K562 (cell line): ENCODE results near the gene TMEM87A. TPM values are rescaled to one million over a fixed set of nuclear protein-coding genes. Genes with fewer than 3 reads are reported as not detected.

Source experiments
- COPS2 ChIP-seq: fragments of 450-650 bp; conservative IDR thresholded peaks from 2 replicates; pipeline ENCODE4 v1.6.1; 2016; ENCODE audit warnings: mild to moderate bottlenecking, moderate library complexity
- EHMT2 ChIP-seq: fragments of 450-650 bp; IDR thresholded peaks from 2 replicates; pipeline ENCODE4 v1.6.1; 2018; ENCODE audit warnings: antibody characterized with exemption
- GTF2F1 ChIP-seq: IDR thresholded peaks from 2 replicates; pipeline ENCODE4 v1.6.1; 2011; ENCODE audit warnings: low read depth, low read length, improper control_type of control experiment
- HDAC6 ChIP-seq: IDR thresholded peaks from 2 replicates; pipeline ENCODE4 v1.6.1; 2012; ENCODE audit warnings: low read depth, mild to moderate bottlenecking, control low read depth, inconsistent platforms, low read length, moderate library complexity
- HNRNPLL ChIP-seq: fragments of 200-400 bp; formaldehyde crosslinking; IDR thresholded peaks from 2 replicates; pipeline ENCODE4 v1.6.1; 2017; ENCODE audit warnings: low read length, low read depth, mild to moderate bottlenecking; ENCODE audit not compliant: poor library complexity, severe bottlenecking
- MEF2D ChIP-seq: conservative IDR thresholded peaks from 2 replicates; pipeline ENCODE4 v1.6.1; 2016; ENCODE audit warnings: low read depth, missing genetic modification characterization, missing compliant biosample characterization
- SIN3B ChIP-seq: fragments of 450-650 bp; IDR thresholded peaks from 2 replicates; pipeline ENCODE4 v1.6.1; 2017; ENCODE audit warnings: low read depth, mild to moderate bottlenecking, moderate library complexity
- YY1 ChIP-seq, 3 experiments: IDR thresholded peaks; 2 replicates each; pipeline ENCODE4 v1.6.1; 2011; ENCODE audit warnings: low read length in 2 of 3, mild to moderate bottlenecking in 2 of 3, moderate library complexity in 2 of 3, borderline replicate concordance in 1 of 3, control low read depth in 1 of 3, low read depth in 1 of 3; ENCODE audit not compliant: insufficient read depth in 3 of 3, insufficient replicate concordance in 2 of 3, control insufficient read depth in 1 of 3, insufficient read length in 1 of 3; ENCODE audit errors: extremely low read depth in 1 of 3
- ZBTB7A ChIP-seq: IDR thresholded peaks from 2 replicates; pipeline ENCODE4 v1.6.1; 2011; ENCODE audit warnings: low read depth, mild to moderate bottlenecking, low read length, moderate library complexity, borderline replicate concordance; ENCODE audit not compliant: control insufficient read depth
- ZNF551 ChIP-seq: fragments of 250-450 bp; sonication (Bioruptor Pico); IDR thresholded peaks from 2 replicates; pipeline ENCODE4 v1.5.0; 2021; ENCODE audit warnings: mild to moderate bottlenecking, moderate library complexity
- polyA plus RNA-seq, 8 experiments: library from polyadenylated mRNA; depleted of rRNA in 4 of 8; stranded (reverse) in 5 of 8; unstranded in 3 of 8; fragments of >200 nt; fragmentation: Nextera tagmentation in 2 of 8; fragmentation: Illumina TruSeq in 1 of 8; extraction: Ambion mirVana in 2 of 8; extraction: Trizol in 1 of 8; gene quantifications; 2 replicates each; pipeline versions ENCODE4 v1.2.1 to v1.2.3, GENCODE V29; 2011 to 2014; ENCODE audit warnings: inconsistent platforms in 1 of 8, missing spikeins in 1 of 8
- total RNA-seq, 7 experiments: library from RNA; depleted of rRNA in 6 of 7; stranded (reverse); fragments of >200 nt in 6 of 7; fragmentation: Illumina TruSeq in 2 of 7; extraction: Trizol in 2 of 7; gene quantifications; 2 replicates each; pipeline versions ENCODE4 v1.2.1 to v1.2.3, GENCODE V29; 2011 to 2021; ENCODE audit warnings: low replicate concordance in 1 of 7
- TF ChIP-seq, protein P1 (sequence below): fragments of 250-450 bp; sonication (Bioruptor Pico); IDR thresholded peaks from 2 replicates; pipeline ENCODE4 v1.4.0; 2020; ENCODE audit warnings: mild to moderate bottlenecking
- TF ChIP-seq, protein P2 (sequence below): fragments of 200-800 bp; sonication (Bioruptor generic); IDR thresholded peaks from 2 replicates; pipeline ENCODE4 v1.6.1; 2017; ENCODE audit warnings: missing genetic modification characterization, missing compliant biosample characterization

The TMEM87A gene
- total and polyA plus RNA-seq, 9 of the 15 experiments (the other 6 are each of a cell fraction or from before 2014, with no cell fraction given): 16.6 to 43.3 (median 29.6) TPM

DNA sequence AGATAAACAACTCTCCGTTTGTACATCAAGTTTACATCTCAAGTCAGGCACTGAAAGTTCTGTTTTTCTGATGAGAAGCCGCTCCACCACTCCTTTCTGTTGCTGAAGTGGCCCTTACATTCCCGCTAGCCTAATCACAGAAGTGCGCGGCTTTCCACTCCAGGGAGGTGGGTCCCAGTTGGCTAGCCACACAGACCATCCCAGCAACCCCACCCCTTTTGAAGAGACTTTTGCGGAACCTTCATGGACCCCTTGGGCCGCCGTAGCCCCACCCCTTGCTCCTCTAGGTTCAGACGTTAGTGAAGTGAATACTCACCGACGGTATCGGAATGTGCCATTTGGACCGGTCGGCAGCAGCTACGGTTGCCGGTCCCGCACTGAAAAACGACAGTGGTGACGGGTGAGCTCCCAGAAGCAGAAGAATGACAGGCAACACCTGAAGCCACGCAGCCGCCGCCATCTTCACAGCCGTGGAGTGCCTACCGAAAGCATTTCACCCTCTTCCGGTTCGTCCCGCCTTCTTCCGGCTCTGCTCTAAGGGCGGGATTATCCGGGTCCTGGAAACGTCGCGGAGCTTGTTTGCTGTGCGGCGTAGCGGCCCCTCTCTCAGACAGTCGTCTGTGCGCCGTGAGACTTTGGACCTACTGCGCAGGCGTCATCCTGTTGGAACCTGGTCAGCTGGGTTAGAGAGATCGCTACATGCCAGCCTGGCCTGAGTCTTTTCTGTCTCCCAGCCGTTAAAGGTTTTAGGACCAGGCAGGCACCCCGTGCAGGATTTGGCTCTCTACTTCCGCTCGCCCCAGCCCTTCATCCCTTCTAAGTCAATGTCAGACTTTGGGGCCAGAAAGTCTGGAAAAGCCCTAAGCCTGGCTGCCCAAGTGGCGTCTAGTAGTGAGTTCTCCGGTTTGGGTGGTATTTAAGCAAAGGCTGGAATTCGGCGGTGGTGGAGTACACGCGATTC is at the start of gene TMEM87A, which contains the start of gene GANC (continued):
- TF ChIP-seq MEF2D: peak; percentile 71
- TF ChIP-seq SIN3B: peak; percentile 87
- TF ChIP-seq YY1 (IDR thresholded peaks at IDR 0.05; ENCODE audit: borderline replicate concordance in 1 of 3, control insufficient read depth in 1 of 3, extremely low read depth in 1 of 3, insufficient read depth in 3 of 3, insufficient read length in 1 of 3, insufficient replicate concordance in 2 of 3, low read depth in 1 of 3, low read length in 2 of 3): peak; percentile 83 to 94 (median 93)
- no peak for TF ChIP-seq ZNF551
- TF ChIP-seq HDAC6: peak; percentile 58; the same call in 1 of the 2 replicates
- peak; percentile 64 for TF ChIP-seq HNRNPLL
- peak; percentile 69; the same call in 1 of the 2 replicates for TF ChIP-seq ZBTB7A
- TF ChIP-seq EHMT2: 0 out of 2 replicates have a peak, but pooled peaks have one; percentile 45
- peak; percentile 43; the same call in 1 of the 2 replicates for TF ChIP-seq GTF2F1
- TF ChIP-seq, protein P1, sequence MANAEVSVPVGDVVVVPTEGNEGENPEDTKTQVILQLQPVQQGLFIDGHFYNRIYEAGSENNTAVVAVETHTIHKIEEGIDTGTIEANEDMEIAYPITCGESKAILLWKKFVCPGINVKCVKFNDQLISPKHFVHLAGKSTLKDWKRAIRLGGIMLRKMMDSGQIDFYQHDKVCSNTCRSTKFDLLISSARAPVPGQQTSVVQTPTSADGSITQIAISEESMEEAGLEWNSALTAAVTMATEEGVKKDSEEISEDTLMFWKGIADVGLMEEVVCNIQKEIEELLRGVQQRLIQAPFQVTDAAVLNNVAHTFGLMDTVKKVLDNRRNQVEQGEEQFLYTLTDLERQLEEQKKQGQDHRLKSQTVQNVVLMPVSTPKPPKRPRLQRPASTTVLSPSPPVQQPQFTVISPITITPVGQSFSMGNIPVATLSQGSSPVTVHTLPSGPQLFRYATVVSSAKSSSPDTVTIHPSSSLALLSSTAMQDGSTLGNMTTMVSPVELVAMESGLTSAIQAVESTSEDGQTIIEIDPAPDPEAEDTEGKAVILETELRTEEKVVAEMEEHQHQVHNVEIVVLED (CRISPR knock-in tag): no peak
- TF ChIP-seq COPS2: no peak
- TF ChIP-seq, protein P2, sequence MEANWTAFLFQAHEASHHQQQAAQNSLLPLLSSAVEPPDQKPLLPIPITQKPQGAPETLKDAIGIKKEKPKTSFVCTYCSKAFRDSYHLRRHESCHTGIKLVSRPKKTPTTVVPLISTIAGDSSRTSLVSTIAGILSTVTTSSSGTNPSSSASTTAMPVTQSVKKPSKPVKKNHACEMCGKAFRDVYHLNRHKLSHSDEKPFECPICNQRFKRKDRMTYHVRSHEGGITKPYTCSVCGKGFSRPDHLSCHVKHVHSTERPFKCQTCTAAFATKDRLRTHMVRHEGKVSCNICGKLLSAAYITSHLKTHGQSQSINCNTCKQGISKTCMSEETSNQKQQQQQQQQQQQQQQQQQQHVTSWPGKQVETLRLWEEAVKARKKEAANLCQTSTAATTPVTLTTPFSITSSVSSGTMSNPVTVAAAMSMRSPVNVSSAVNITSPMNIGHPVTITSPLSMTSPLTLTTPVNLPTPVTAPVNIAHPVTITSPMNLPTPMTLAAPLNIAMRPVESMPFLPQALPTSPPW (CRISPR knock-in tag): peak; percentile 85
